DOHH2 (cell line): ENCODE measurements around the gene TMEM131.

Source experiments
- H3F3A ChIP-seq: fragments of 200-600 bp; sonication (generic), shearing (Covaris generic); 2 replicates; pipeline ENCODE4 v1.6.0; 2016; ENCODE audit warnings: antibody characterized with exemption, mild to moderate bottlenecking; ENCODE audit not compliant: control insufficient read depth, insufficient read depth
- H3K27ac ChIP-seq: fragments of 200-600 bp; sonication (generic); 2 replicates; pipeline ENCODE4 v1.5.1; 2014; ENCODE audit warnings: low read depth, mild to moderate bottlenecking, low read length, moderate library complexity
- H3K27me3 ChIP-seq: fragments of 200-600 bp; sonication (generic); 2 replicates; pipeline ENCODE4 v1.6.1; 2014; ENCODE audit warnings: mild to moderate bottlenecking, low read length, mixed read lengths; ENCODE audit not compliant: control insufficient read depth
- H3K36me3 ChIP-seq: fragments of 200-600 bp; sonication (generic); 2 replicates; pipeline ENCODE4 v1.6.1; 2014; ENCODE audit warnings: mild to moderate bottlenecking, low read length, moderate library complexity, mixed read lengths; ENCODE audit not compliant: control insufficient read depth
- H3K4me1 ChIP-seq: fragments of 200-600 bp; sonication (generic); 2 replicates; pipeline ENCODE4 v1.6.1; 2014; ENCODE audit warnings: mild to moderate bottlenecking, low read length, mixed read lengths; ENCODE audit not compliant: control insufficient read depth
- H3K4me2 ChIP-seq: fragments of 200-600 bp; sonication (generic); 2 replicates; pipeline ENCODE4 v1.6.0; 2014; ENCODE audit warnings: mild to moderate bottlenecking, low read length, moderate library complexity
- H3K4me3 ChIP-seq: fragments of 200-600 bp; sonication (generic); 2 replicates; pipeline ENCODE4 v1.5.1; 2014; ENCODE audit warnings: mild to moderate bottlenecking, low read length, mixed read lengths
- H3K79me2 ChIP-seq: fragments of 200-600 bp; sonication (generic); 2 replicates; pipeline ENCODE4 v1.6.1; 2014; ENCODE audit warnings: mild to moderate bottlenecking, low read length, mixed read lengths; ENCODE audit not compliant: control insufficient read depth
- H3K9me2 ChIP-seq: fragments of 200-600 bp; sonication (generic); replicated peaks from 2 replicates; pipeline ENCODE4 v1.6.1; 2014; ENCODE audit warnings: mild to moderate bottlenecking, low read length, mixed read lengths; ENCODE audit not compliant: control insufficient read depth
- H3K9me3 ChIP-seq: fragments of 200-600 bp; sonication (generic); 2 replicates; pipeline ENCODE4 v1.6.1; 2014; ENCODE audit warnings: antibody characterized with exemption, low read length, mixed read lengths; ENCODE audit not compliant: control insufficient read depth, insufficient read depth
- H4K20me1 ChIP-seq: fragments of 200-600 bp; sonication (generic); 2 replicates; pipeline ENCODE4 v1.6.0; 2014; ENCODE audit warnings: low read depth, mild to moderate bottlenecking, antibody characterized with exemption, low read length, moderate library complexity; ENCODE audit not compliant: control insufficient read depth, insufficient read depth
- CTCF ChIP-seq: fragments of 200-600 bp; sonication (generic); IDR thresholded peaks from one replicate; pipeline ENCODE4 v1.5.1; 2014; ENCODE audit warnings: antibody characterized with exemption, mild to moderate bottlenecking, low read depth, low read length; ENCODE audit not compliant: poor library complexity, severe bottlenecking
- EZH2phosphoT487 ChIP-seq: fragments of 200-600 bp; sonication (generic); IDR thresholded peaks from 2 replicates; pipeline ENCODE4 v1.6.1; 2017; ENCODE audit warnings: borderline replicate concordance, mild to moderate bottlenecking, antibody characterized with exemption, low read length, moderate library complexity, mixed read lengths

The TMEM131 gene

GRCh38 chr2:97734061-97735051 is 261.4 kb downstream of the TMEM131 start:
- H3K4me2 ChIP-seq, result no peak overlapping the region
- no peaks in the 10 kb centered on the region for H3F3A ChIP-seq
- H3K4me1 ChIP-seq, result no peaks in the 10 kb centered on the region
- H3K36me3 ChIP-seq, result no peaks in the 10 kb centered on the region
- H3K9me3 ChIP-seq, result no peaks in the 10 kb centered on the region
- no peak overlapping the region for H3K4me3 ChIP-seq
- H3K27me3 ChIP-seq, result no peaks in the 10 kb centered on the region
- no peaks in the 10 kb centered on the region for H3K9me2 ChIP-seq
- no peak overlapping the region for H3K27ac ChIP-seq
- no peaks in the 10 kb centered on the region for H3K79me2 ChIP-seq
- no peaks in the 10 kb centered on the region for H4K20me1 ChIP-seq
- no peak for TF ChIP-seq EZH2phosphoT487
- TF ChIP-seq CTCF, result no peak

DNA sequence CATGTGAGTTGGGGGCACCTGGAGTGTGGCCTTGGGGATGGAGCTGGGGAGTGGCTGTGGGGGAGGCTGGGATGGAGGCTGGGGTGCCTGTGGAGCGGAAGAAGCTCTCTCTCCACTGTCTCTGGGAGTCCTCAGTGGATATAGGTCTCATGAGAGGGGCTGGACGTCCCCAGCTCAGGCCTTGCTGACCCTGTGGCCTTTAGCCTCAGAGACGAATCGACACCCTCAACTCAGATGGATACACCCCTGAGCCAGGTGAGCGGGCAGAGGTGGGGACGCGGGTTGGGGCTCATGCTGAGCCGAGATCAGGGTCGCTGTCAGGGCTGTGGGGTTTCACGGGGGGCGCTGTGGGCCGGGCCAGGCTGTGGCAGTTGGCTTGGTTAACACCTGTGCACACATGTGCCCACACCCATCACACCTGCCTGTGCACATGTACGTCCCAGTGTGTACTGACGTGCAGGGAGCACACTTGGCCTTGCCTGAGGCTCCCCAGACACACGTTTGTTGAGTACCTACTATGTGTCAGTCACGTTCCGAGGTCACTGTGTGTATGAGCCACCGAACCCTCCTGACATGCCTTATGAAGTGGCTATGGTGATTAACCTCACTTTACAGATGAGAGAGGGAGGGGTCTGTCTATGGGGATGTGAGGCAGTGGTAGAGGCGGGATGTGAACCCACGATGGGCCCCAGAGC is 262.3 kb downstream of the TMEM131 start:
- no peak overlapping the region for H3K27ac ChIP-seq
- no peaks in the 10 kb centered on the region for H4K20me1 ChIP-seq
- no peaks in the 10 kb centered on the region for H3K36me3 ChIP-seq
- TF ChIP-seq EZH2phosphoT487 (no peak), CTCF (no peak)
- H3K4me2 ChIP-seq, result no peak overlapping the region
- no peak overlapping the region for H3K4me3 ChIP-seq
- H3K4me1 ChIP-seq, result no peaks in the 10 kb centered on the region
- no peaks in the 10 kb centered on the region for H3K27me3 ChIP-seq
- H3K9me2 ChIP-seq, result no peaks in the 10 kb centered on the region
- no peaks in the 10 kb centered on the region for H3K79me2 ChIP-seq
- no peaks in the 10 kb centered on the region for H3K9me3 ChIP-seq
- no peaks in the 10 kb centered on the region for H3F3A ChIP-seq

DNA sequence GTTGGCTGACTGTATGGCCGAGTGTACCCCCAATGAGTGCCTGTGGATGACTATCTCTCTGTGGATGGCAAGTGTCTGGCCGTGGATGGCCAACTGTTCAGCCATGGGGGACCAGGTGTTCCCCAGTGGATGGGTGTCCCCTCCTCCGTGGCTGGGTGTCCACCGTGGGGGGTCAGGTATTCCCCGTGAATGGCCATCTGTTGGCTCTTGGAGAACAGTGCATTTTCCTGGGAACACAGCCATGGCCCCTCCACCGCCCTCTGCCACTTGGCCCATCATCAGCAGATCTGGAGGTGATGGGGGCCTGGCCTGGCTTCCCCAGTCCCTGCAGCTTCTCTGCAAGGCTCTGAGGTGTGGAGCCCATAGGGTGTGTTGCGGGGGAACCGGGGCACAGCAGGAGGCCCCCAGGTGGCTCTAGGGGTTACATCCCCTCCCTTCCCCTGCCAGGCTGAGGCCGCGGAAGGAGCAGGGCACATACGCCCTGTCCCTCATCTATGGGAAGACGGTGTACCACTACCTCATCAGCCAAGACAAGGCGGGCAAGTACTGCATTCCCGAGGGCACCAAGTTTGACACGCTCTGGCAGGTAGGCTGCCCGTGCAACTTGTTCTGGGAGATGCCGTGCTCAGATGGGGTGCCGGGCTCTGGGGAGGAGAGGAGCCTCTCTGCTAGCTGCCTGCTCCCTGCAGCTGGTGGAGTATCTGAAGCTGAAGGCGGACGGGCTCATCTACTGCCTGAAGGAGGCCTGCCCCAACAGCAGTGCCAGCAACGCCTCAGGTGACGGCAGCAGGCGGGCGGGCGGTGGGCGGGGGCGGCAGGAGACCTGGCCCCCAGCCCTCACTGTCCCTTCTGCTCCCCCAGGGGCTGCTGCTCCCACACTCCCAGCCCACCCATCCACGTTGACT is 263.1 kb downstream of the TMEM131 start:
- H3K36me3 ChIP-seq, result no peaks in the 10 kb centered on the region
- no peaks in the 10 kb centered on the region for H3K27me3 ChIP-seq
- no peaks in the 10 kb centered on the region for H3K9me2 ChIP-seq
- no peak overlapping the region for H3K4me3 ChIP-seq
- H4K20me1 ChIP-seq, result no peaks in the 10 kb centered on the region
- no peaks in the 10 kb centered on the region for H3K4me1 ChIP-seq
- H3K9me3 ChIP-seq, result no peaks in the 10 kb centered on the region
- no peak for TF ChIP-seq EZH2phosphoT487
- no peak for TF ChIP-seq CTCF
- no peaks in the 10 kb centered on the region for H3K79me2 ChIP-seq
- H3F3A ChIP-seq, result no peaks in the 10 kb centered on the region
- H3K4me2 ChIP-seq, result no peak overlapping the region
- no peak overlapping the region for H3K27ac ChIP-seq
